GM19372 (cell line): ENCODE results near the gene VOPP1.

Experiments used
- ATAC-seq: cut with Tn5 transposase; IDR thresholded peaks from one replicate; pipeline ENCODE4 v1.9.1; 2021; ENCODE audit warnings: mild to moderate bottlenecking, low read depth, moderate library complexity; ENCODE audit not compliant: unreplicated experiment

VOPP1 gene

DNA sequence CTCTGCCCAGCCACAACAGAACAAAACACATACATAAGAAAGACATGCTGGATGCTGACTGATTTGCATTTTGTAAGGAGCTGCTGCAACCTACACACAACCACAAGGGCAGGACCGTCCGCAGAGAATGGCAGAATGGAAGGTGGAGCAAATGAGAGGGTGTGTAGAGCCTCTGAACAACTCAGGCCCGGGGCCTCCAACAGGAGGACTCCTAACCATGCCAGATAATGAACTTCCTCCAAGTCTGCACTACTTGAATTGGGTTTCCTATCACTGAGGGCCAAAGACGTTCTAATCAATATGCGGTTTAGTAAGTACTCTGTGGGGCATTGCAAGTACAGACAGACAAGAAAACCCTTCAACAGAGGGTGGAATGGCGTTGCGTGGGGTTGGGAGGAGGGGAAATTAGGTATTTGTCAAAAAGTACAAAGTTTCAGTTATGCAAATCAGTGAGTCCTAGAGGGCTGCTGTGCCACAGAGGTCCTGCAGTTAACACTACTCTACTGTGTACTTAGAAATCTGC, 14.6 kb downstream of the VOPP1 start:
- ATAC-seq: peak; percentile 82

DNA sequence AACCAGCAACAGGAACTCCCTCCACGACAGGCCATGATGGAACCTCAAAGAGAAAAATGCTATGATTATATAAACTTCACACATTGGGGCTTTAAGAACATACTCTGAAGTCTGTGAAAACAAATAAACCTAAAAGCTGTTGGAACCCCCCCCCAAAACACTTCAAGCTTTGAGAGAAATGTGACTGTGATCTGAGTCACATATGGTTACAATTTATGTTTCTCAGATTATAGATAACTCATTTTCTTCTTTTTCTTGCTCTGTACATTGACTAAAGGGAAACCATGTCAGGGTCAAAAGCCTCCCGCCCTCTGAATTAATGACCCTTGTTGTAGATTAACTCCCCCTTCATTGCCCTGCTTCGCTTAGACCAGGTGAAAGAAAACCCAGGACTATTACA, 15.8 kb downstream of the VOPP1 start:
- no peak for ATAC-seq

DNA sequence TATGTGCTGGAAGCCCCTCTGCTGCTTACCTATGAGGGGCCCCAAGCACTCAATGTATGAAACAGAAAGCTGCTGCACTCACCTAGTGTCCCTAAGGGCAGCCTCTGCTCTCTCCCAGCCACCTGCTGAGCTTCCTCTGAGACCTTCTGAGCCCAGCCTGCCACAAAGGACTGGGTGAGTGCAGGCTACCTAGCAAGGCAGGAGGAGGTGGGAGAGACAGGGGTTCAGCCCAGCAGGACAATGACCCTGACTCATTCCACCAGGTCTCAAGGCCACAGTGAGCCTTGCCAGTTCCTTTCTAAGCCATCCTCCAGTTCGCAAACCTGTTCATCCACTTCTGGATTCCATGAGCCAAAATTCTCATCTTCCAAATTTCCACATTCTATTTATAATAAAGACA, 16.3 kb downstream of the VOPP1 start:
- no peak for ATAC-seq

- no peak for ATAC-seq
Observed at GRCh38 chr7:55555160-55555559, 17.1 kb downstream of the VOPP1 start.

GRCh38 chr7:55554038-55554437, 18.3 kb downstream of the VOPP1 start:
- no peak for ATAC-seq

DNA sequence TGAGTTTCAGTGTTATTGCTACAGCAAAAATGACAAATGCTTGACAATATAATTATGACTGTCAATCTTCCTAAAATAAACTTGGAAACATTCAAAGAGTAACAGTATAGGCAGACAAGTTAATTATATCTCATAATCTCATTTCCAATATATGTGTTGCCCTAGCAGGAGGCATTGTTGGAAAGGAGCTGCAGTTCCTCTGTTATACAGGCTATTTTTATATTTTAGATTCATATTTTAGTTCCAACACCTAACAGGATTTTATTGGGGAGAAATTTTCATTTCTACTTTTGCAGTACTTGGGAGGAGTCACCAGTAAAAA, 19.3 kb downstream of the VOPP1 start:
- ATAC-seq: no peak

GRCh38 chr7:55552320-55553023, 19.8 kb downstream of the VOPP1 start:
- no peak for ATAC-seq

GRCh38 chr7:55550841-55551537, 21.3 kb downstream of the VOPP1 start:
- ATAC-seq: no peak

- no peak for ATAC-seq
Observed at GRCh38 chr7:55550010-55550663, 22.2 kb downstream of the VOPP1 start.

DNA sequence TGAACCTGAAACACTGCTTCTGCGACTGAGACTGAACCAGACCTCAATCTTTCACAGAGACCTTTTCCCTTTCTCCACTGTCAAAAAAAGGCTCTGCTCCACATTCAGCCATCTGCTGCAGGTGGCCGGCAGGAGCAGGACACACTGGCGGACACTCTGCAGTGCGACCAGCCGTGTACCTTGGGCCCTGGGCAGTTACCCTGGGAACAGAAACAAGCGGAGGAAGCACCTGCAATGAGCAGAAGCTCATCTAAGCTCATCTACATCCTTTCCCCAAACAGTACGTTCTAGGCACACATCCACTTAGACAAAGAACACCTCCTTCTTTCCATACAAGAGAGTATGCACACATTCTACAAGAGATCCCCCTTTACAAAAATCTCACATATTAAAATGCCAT, 22.8 kb downstream of the VOPP1 start:
- ATAC-seq: no peak

GRCh38 chr7:55548295-55548731, 24.0 kb downstream of the VOPP1 start:
- peak; percentile 48 for ATAC-seq

- ATAC-seq: no peak
Observed at GRCh38 chr7:55546814-55547213, 25.5 kb downstream of the VOPP1 start.

- no peak for ATAC-seq
Observed at GRCh38 chr7:55545496-55545895, 26.8 kb downstream of the VOPP1 start.

DNA sequence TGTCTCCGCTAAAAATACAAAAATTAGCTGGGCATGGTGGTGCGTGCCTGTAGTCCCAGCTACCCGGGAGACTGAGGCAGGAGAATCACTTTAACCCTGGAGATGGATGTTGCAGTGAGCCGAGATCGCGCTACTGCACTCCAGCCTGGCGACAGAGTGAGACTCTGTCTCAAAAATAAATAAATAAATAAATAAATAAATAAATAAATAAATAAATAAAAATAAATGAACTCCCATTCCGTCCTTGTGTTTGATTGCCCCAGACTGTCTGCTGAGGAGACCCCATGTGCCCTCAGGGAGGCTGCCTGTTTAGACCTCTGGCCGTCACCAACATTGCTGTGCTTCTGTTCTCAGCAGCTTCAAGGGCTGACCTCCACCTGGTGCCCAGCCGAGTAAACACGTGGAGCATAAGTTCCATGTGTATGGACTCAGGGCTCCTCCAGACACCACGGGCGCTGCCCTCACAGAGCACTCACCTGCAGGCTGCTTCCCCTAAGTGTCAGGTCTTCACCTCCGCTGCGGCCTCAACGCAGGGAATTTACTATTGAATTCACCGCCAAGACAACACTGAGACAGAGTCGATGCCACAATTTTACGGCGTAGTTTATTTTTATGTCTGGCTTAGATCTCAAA, 32.0 kb downstream of the VOPP1 start:
- ATAC-seq: no peak

DNA sequence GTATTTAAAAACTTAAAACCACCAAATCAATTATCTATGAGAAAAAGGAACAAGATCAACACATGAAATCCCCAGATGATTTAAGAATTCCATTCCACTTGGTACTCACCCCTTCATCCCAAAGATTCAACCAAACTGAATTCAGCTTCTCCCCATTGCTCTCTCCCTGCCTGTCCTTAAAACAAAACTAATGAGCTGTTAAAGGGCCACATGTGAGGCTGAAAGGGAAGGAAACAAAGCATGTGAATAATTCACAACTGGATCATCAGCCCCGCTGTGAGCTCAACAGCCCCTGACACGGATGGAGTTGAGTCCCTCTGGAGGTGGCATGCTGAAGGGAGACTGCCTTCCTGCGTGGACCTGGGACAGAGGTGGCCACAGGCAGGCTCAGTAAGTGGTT, 32.9 kb downstream of the VOPP1 start:
- ATAC-seq: no peak

- no peak for ATAC-seq
Observed at GRCh38 chr7:55538538-55538937, 33.8 kb downstream of the VOPP1 start.

- no peak for ATAC-seq
Observed at GRCh38 chr7:55537458-55537990, 34.8 kb downstream of the VOPP1 start.

DNA sequence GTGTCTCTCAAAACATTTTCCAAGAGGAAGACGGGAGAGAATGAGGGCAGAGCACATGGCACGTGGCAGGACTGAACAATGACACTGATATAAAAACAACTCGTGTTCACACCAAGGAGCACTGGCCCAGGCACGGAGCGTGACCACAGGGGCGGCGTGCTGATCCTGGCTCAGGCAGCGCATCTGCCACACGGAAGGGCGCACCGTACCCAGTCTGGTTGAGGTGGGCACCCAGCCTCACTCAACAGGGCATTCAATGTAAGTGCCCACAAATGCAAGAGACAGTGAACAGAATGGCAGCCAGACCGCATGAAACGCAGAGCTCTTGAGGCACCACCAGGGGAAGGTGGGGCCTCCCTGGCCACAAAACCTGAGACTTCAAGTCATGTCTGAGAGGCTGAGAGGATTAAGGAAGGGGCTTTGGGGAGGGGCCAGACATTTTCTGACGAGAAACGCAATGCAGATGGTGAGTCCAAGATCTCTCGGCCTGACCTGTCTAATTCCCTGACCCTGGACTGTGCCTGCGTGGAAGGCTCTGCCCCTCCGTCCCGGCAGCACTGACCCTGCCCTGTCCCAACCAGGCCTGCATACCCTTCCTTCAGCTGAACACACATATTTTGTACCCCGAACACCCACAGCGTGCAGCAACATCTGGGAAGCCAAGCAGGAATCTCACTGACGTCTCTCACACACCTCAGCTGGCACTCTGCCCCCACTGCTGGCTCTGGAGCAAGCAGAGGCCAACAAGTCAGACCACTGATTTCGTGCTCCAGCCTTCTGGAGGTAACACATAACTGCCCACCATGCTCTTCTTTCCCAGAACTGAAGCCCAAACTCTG, 35.5 kb downstream of the VOPP1 start:
- no peak for ATAC-seq

GRCh38 chr7:55535617-55536016, 36.7 kb downstream of the VOPP1 start:
- ATAC-seq: no peak
